Esophagus (tissue), 2 donors: Measurements from ENCODE around the gene ATXN7L1. TPM values are rescaled to one million over a fixed set of nuclear protein-coding genes. Genes with fewer than 3 reads are reported as not detected.

Source experiments
- H3K27ac ChIP-seq, 2 donors: one replicate each; pipeline ENCODE4 v1.5.1; 2013; ENCODE audit warnings: low read depth in 2 of 2, mild to moderate bottlenecking in 2 of 2, inconsistent platforms in 1 of 2, low read length in 1 of 2, moderate library complexity in 1 of 2
- H3K27me3 ChIP-seq, 2 donors: one replicate each; pipeline ENCODE4 v1.6.1; 2013; ENCODE audit warnings: low read length in 2 of 2, control low read depth in 1 of 2, mild to moderate bottlenecking in 1 of 2; ENCODE audit not compliant: insufficient read depth in 2 of 2, control insufficient read depth in 1 of 2
- H3K36me3 ChIP-seq, 2 donors: one replicate each; pipeline ENCODE4 v1.6.1; 2013; ENCODE audit warnings: low read length in 1 of 2; ENCODE audit not compliant: control insufficient read depth in 2 of 2, insufficient read depth in 2 of 2
- H3K4me1 ChIP-seq, 2 donors: one replicate each; pipeline ENCODE4 v1.6.1; 2013; ENCODE audit warnings: low read length in 1 of 2; ENCODE audit not compliant: control insufficient read depth in 2 of 2, insufficient read depth in 2 of 2
- H3K4me3 ChIP-seq, 2 donors: one replicate each; pipeline ENCODE4 v1.5.1; 2013; ENCODE audit warnings: low read length in 2 of 2, mild to moderate bottlenecking in 2 of 2, low read depth in 1 of 2, moderate library complexity in 1 of 2
- H3K9me3 ChIP-seq, 2 donors: one replicate each; pipeline ENCODE4 v1.6.1; 2013; ENCODE audit warnings: mild to moderate bottlenecking in 2 of 2, low read depth in 1 of 2, low read length in 1 of 2, moderate library complexity in 1 of 2; ENCODE audit not compliant: control insufficient read depth in 2 of 2, insufficient read depth in 1 of 2
- WGBS, 2 donors: extraction: QIAGEN DNeasy Blood & Tissue Kit; methylation state at CpG; one replicate each; pipeline ENCODE4 v1.1.7; 2013; 5-methylcytosine and 5-hydroxymethylcytosine counted together
- polyA plus RNA-seq, 2 donors: library from polyadenylated mRNA; stranded (reverse); fragments of 200-250 nt; gene quantifications; one replicate each; pipeline ENCODE4 v1.2.3, GENCODE V29; 2013
- donor health status: healthy with polysubstance abuse.
- donor health status: Bipolar disorder and iron deficiency.

Gene ATXN7L1
- polyA plus RNA-seq, 2 donors, result 4.0 to 4.8 TPM

DNA sequence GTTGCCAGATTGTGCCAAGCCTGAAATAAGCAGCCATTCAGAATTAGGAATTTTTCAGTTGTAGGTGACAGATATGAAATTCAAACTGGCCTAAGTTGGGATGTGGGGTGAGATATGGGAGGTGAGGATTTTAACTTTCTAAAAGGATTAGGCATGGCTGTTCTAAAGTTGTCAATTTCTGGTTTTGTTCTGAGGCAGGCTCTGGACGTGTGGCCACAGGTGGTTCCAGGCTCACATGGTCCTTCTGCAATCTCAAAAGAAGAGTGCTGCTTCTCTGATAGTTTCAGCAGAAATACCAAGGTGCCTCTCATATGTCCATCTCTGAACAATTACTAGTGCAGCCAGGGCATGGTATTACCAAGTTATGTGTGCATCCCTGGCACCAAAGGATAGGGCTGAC is 316.5 kb downstream of the ATXN7L1 start:
- Histone ChIP-seq H3K4me3 (no peak overlapping the region), H3K4me1 (no peaks in the 10 kb centered on the region), H3K27ac (no peak overlapping the region), H3K36me3 (peaks cover 0 to 5% of the 10 kb centered on the region in 2 donors), H3K9me3 (no peaks in the 10 kb centered on the region), H3K27me3 (no peaks in the 10 kb centered on the region)
- WGBS, 2 donors, result 95% methylated on average over 1 of the region's 1 CpG

Other genes starting within 250 kb of the ATXN7L1 start
- gene CDHR3, start 86.7 kb upstream of the ATXN7L1 start, polyA plus RNA-seq, result under 1 TPM; 0.66 to 0.88 TPM
- 100 to 1,000 TPM in 1 of 2 donors, 10 to 100 TPM in 1; 66.3 to 101 TPM for gene SYPL1, start 235.7 kb upstream of the ATXN7L1 start, polyA plus RNA-seq